ENCODE data around the gene PTPDC1. TPM values are rescaled to one million over a fixed set of nuclear protein-coding genes. Genes with fewer than 3 reads are reported as not detected.

The PTPDC1 gene
- total RNA-seq, 1 experiment from 2014 or later, result 5.4 TPM

GRCh38 chr9:94153905-94154304 is 69.6 kb downstream of the PTPDC1 start:
- Histone ChIP-seq H3K4me3 (ENCODE audit: low read length) (no peak overlapping the region), H2AFZ (ENCODE audit: low read length) (no peak overlapping the region), H3K27me3 (ENCODE audit: low read length) (no peaks in the 10 kb centered on the region), H3K27ac (ENCODE audit: low read length) (no peak overlapping the region), H3K9me2 (replicated peaks; ENCODE audit: low read length) (no peaks in the 10 kb centered on the region), H3K4me1 (ENCODE audit: insufficient read depth, low read length) (peaks cover 10% of the 10 kb centered on the region; the same call in 1 of the 2 replicates), H3K9me3 (ENCODE audit: low read length) (no peaks in the 10 kb centered on the region), H3K36me3 (ENCODE audit: low read depth, low read length) (no peaks in the 10 kb centered on the region), H3F3A (ENCODE audit: low read length, unreplicated experiment) (no peaks in the 10 kb centered on the region), H4K20me1 (ENCODE audit: low read length) (no peaks in the 10 kb centered on the region), H3K79me2 (ENCODE audit: low read length) (no peaks in the 10 kb centered on the region), H3K9ac (ENCODE audit: low read length) (no peak overlapping the region), H3K4me2 (ENCODE audit: low read length) (no peak overlapping the region)
- intact Hi-C loops (cut with micrococcal nuclease), result no loop called here
- no TSS peak for BruUV-seq (replicated peaks)
- ATAC-seq, result no peak
- ChIA-PET CTCF (no interaction called here), POLR2A (ENCODE audit: unreplicated experiment) (no interaction called here)
- no peak for TF ChIP-seq EZH2phosphoT487 (IDR thresholded peaks at IDR 0.05; ENCODE audit: borderline replicate concordance, low read length)
- no peak for TF ChIP-seq EZH2 (IDR thresholded peaks at IDR 0.05; ENCODE audit: low read length, unreplicated experiment)
- no peak for TF ChIP-seq CTCF (conservative IDR thresholded peaks at IDR 0.05; ENCODE audit: low read depth, low read length)
- DNase-seq, result no peak

DNA sequence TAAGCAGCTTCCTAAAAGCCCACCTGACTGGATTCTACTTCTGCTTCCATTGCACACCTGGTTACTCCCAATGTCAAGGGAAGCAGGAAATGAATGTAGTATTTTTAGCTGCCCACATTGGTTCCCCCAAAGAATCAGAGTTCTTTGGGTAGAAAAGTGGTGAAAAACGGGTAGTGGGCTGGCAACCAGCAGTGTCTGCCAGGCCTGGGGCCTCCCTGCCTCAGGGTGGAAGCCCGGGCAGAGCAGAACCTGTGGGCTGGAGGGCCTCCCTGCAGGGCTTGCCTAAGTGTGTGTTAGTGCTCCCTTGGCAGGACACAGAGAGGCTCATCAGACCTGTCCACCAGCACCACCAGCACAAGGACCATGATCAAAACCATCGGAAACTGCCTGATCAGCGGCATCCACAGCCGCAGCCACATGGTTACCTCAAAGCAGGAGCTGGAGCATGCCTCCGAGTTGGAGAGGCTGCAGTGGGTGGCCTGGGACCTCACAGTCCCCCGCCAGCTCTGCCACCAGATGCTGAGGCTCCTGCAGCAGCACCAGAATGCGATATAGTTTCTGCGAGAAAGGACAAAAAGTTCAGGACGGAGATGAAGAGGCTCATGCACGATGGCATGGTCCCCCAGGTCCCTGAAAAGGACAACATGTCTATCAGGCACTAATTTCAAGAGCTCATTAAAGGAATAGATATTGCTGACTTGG is 72.2 kb downstream of the PTPDC1 start:
- no peak overlapping the region for H3K4me3 ChIP-seq (ENCODE audit: low read length)
- no peaks in the 10 kb centered on the region for H3K27me3 ChIP-seq (ENCODE audit: low read length)
- no peak for TF ChIP-seq CTCF (conservative IDR thresholded peaks at IDR 0.05; ENCODE audit: low read depth, low read length)
- TF ChIP-seq EZH2phosphoT487 (IDR thresholded peaks at IDR 0.05; ENCODE audit: borderline replicate concordance, low read length), result no peak
- no peaks in the 10 kb centered on the region for H3K9me2 ChIP-seq (replicated peaks; ENCODE audit: low read length)
- no peaks in the 10 kb centered on the region for H3K9me3 ChIP-seq (ENCODE audit: low read length)
- no peaks in the 10 kb centered on the region for H4K20me1 ChIP-seq (ENCODE audit: low read length)
- peak overlapping the region; percentile 16; the same call in 1 of the 2 replicates for H2AFZ ChIP-seq (ENCODE audit: low read length)
- intact Hi-C loops (cut with micrococcal nuclease), result no loop called here
- no peak for ATAC-seq
- no peak overlapping the region for H3K27ac ChIP-seq (ENCODE audit: low read length)
- peaks cover 10% of the 10 kb centered on the region; the same call in 1 of the 2 replicates for H3K4me1 ChIP-seq (ENCODE audit: insufficient read depth, low read length)
- H3K36me3 ChIP-seq (ENCODE audit: low read depth, low read length), result no peaks in the 10 kb centered on the region
- H3K79me2 ChIP-seq (ENCODE audit: low read length), result no peaks in the 10 kb centered on the region
- no peak for DNase-seq
- H3K9ac ChIP-seq (ENCODE audit: low read length), result no peak overlapping the region
- ChIA-PET CTCF (no interaction called here), POLR2A (ENCODE audit: unreplicated experiment) (interaction anchor here (1.0 kb wide), 1 partner anchor 12 kb away, joined by 5 read pairs; no protein-coding TSS in a partner anchor)
- no peaks in the 10 kb centered on the region for H3F3A ChIP-seq (ENCODE audit: low read length, unreplicated experiment)
- H3K4me2 ChIP-seq (ENCODE audit: low read length), result no peak overlapping the region
- no TSS peak for BruUV-seq (replicated peaks)
